GM18909 (cell line): ENCODE measurements around the gene CFAP53.
A peak's percentile ranks its signal among the peaks of the same experiment; 100 is the strongest.
"Not testable (repeated sequence)": the region's sequence is repeated elsewhere in the genome, so short reads cannot be mapped to it uniquely, and the experiment has no call there.

Source experiments
- ATAC-seq: cut with Tn5 transposase; IDR thresholded peaks from one replicate; pipeline ENCODE4 v1.9.1; 2021; ENCODE audit warnings: mild to moderate bottlenecking; ENCODE audit not compliant: unreplicated experiment, poor library complexity

Gene CFAP53

GRCh38 chr18:50288348-50289107, 22.2 kb upstream of the CFAP53 start:
- not testable (repeated sequence) for ATAC-seq

GRCh38 chr18:50287441-50288347, 21.4 kb upstream of the CFAP53 start, which contains the start of gene CXXC1:
Gene CXXC1 (minus strand): TSS chr18:50287692. CDS start chr18:50287589, 103 bp downstream.
- peak; percentile 90 for ATAC-seq

GRCh38 chr18:50287028-50287440, 20.7 kb upstream of the CFAP53 start:
- ATAC-seq = no peak

GRCh38 chr18:50286391-50287027, 20.2 kb upstream of the CFAP53 start:
- ATAC-seq = no peak

GRCh38 chr18:50285631-50286321, 19.5 kb upstream of the CFAP53 start:
- ATAC-seq = no peak

GRCh38 chr18:50285071-50285470, 18.8 kb upstream of the CFAP53 start:
- ATAC-seq = no peak

- ATAC-seq = no peak
Measured at GRCh38 chr18:50284255-50284885, 18.1 kb upstream of the CFAP53 start.

GRCh38 chr18:50283469-50284209, 17.3 kb upstream of the CFAP53 start:
- no peak for ATAC-seq

- ATAC-seq = no peak
Measured at GRCh38 chr18:50282521-50283335, 16.4 kb upstream of the CFAP53 start.

- ATAC-seq = no peak
Measured at GRCh38 chr18:50281972-50282520, 15.8 kb upstream of the CFAP53 start.

GRCh38 chr18:50281295-50281971, 15.1 kb upstream of the CFAP53 start, which contains the start of gene MBD1:
Gene MBD1 (minus strand): TSS chr18:50281523. CDS start chr18:50279992, 1,531 bp downstream.
- ATAC-seq = peak; percentile 94

GRCh38 chr18:50280707-50281294, 14.5 kb upstream of the CFAP53 start:
- ATAC-seq = no peak

- no peak for ATAC-seq
Measured at GRCh38 chr18:50279752-50280151, 13.5 kb upstream of the CFAP53 start.

GRCh38 chr18:50277942-50278341, 11.6 kb upstream of the CFAP53 start:
- ATAC-seq = no peak

GRCh38 chr18:50276452-50276851, 10.2 kb upstream of the CFAP53 start:
- ATAC-seq = no peak

GRCh38 chr18:50275503-50276036, 9.3 kb upstream of the CFAP53 start:
- no peak for ATAC-seq

- no peak for ATAC-seq
Measured at GRCh38 chr18:50274941-50275340, 8.6 kb upstream of the CFAP53 start.
